ENCODE measurements around the gene FAM81B.

DNA sequence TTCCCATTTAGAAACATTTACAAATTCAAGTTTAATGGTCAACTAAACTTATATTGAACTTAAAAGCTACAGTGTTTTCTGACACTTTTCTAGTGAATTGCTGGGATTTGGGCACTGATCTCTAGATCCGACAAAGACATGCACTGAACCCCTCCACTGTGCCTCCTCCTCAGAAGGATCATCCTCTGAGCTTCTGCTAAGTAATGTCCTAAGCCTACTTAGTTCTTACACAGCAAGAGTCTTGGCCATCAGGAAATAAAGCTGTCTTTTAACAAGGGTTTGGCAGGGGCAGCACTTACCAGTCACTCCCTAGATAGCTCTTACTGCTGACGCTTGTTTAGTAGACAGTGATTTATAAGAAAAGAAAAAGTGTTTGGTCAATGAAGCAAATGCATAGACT is 50.5 kb downstream of the FAM81B start:
- TF ChIP-seq POLR2A (IDR thresholded peaks at IDR 0.05; ENCODE audit: low read depth, low read length), result no peak
- no peak for TF ChIP-seq POLR2AphosphoS5 (IDR thresholded peaks at IDR 0.05; ENCODE audit: low read depth, low read length)
- TF ChIP-seq TAF1 (IDR thresholded peaks at IDR 0.05; ENCODE audit: borderline replicate concordance, low read depth, low read length), result no peak
